K562 (cell line): ENCODE measurements around the gene RORC. TPM values are rescaled to one million over a fixed set of nuclear protein-coding genes. Genes with fewer than 3 reads are reported as not detected.

Experiments used
- ATAC-seq: fragments of 200-7000 bp; cut with Tn5 transposase; 3 replicates; pipeline ENCODE4 v1.9.1; 2020; ENCODE audit warnings: moderate library complexity
- BruUV-seq: library from RNA; stranded (reverse); fragments of 400-500 nt; replicated peaks from 2 replicates; lab custom pipeline; 2021; lab: Mats Ljungman, UMichigan
- CTCF ChIA-PET: fragments of 300-600 bp; formaldehyde crosslinking; extraction: SDS; loops from one replicate; lab custom pipeline; 2021; ENCODE audit warnings: low intra/inter-chr PET ratio; lab: Yijun Ruan, JAX
- POLR2A ChIA-PET: fragments of 300-600, 350-650 bp; sonication (Branson Sonifier 250); formaldehyde crosslinking; extraction: SDS; loops from one replicate; lab custom pipeline; 2021; ENCODE audit warnings: antibody characterized with exemption, inconsistent platforms; lab: Yijun Ruan, JAX
- DNase-seq, 4 experiments: peaks; one replicate each; pipeline versions ENCODE4 v3.0.0 to v3.0.0-alpha.2; 2011 to 2018; ENCODE audit warnings: low spot score in 3 of 4, mixed read lengths in 3 of 4; ENCODE audit errors: extremely low read depth in 1 of 4
- FAIRE-seq: peaks from 2 replicates; lab custom pipeline; 2011; peaks lifted over from hg19 to GRCh38; lab: Jason Lieb, UNC
- H2AFZ ChIP-seq: 2 replicates; pipeline ENCODE4 v1.6.0; 2011; ENCODE audit warnings: low read depth, low read length, control low read depth, inconsistent platforms
- H3K27ac ChIP-seq: fragments of 200-600 bp; 3 replicates; pipeline ENCODE4 v1.8.0; 2011; ENCODE audit warnings: low read depth, mild to moderate bottlenecking, control low read depth, inconsistent platforms, low read length, moderate library complexity, mixed read lengths; ENCODE audit errors: extremely low read depth
- H3K27me3 ChIP-seq, 2 experiments: fragments of 300-600 bp in 1 of 2; 2 replicates in 1 of 2; 3 replicates in 1 of 2; pipeline versions ENCODE4 v1.6.0 to v1.8.0; 2011; ENCODE audit warnings: inconsistent platforms in 2 of 2, low read length in 2 of 2, mild to moderate bottlenecking in 1 of 2, mixed read lengths in 1 of 2, moderate library complexity in 1 of 2; ENCODE audit not compliant: control insufficient read depth in 2 of 2, insufficient read depth in 2 of 2
- H3K36me3 ChIP-seq: fragments of 300-600 bp; 3 replicates; pipeline ENCODE4 v1.8.0; 2011; ENCODE audit warnings: mild to moderate bottlenecking, low read length, inconsistent platforms; ENCODE audit not compliant: control insufficient read depth, insufficient read depth
- H3K4me1 ChIP-seq, 2 experiments: fragments of 200-600 bp in 1 of 2; replicated peaks in 1 of 2; 2 replicates in 1 of 2; 3 replicates in 1 of 2; pipeline versions ENCODE4 v1.5.1 to v1.8.0; 2011; ENCODE audit warnings: inconsistent platforms in 2 of 2, low read length in 2 of 2, mild to moderate bottlenecking in 1 of 2, mixed read lengths in 1 of 2, moderate library complexity in 1 of 2; ENCODE audit not compliant: control insufficient read depth in 2 of 2, insufficient read depth in 2 of 2
- H3K4me2 ChIP-seq: 2 replicates; pipeline ENCODE4 v1.6.1; 2011; ENCODE audit warnings: low read length, control low read depth, inconsistent platforms, mixed read lengths; ENCODE audit not compliant: insufficient read depth
- H3K4me3 ChIP-seq: fragments of 200-600 bp; sonication (generic), shearing (Covaris generic); 2 replicates; pipeline ENCODE4 v1.5.1; 2016; ENCODE audit warnings: control low read depth, inconsistent platforms
- H3K79me2 ChIP-seq: fragments of 200-600 bp; 3 replicates; pipeline ENCODE4 v1.8.0; 2011; ENCODE audit warnings: low read length, inconsistent platforms; ENCODE audit not compliant: control insufficient read depth, insufficient read depth
- H3K9ac ChIP-seq, 2 experiments: 2 replicates each; pipeline versions ENCODE4 v1.6.0 to v1.6.1; 2011; ENCODE audit warnings: low read depth in 2 of 2, low read length in 2 of 2, control low read depth in 1 of 2, inconsistent platforms in 1 of 2, mild to moderate bottlenecking in 1 of 2, mixed read lengths in 1 of 2; ENCODE audit not compliant: insufficient read depth in 1 of 2
- H3K9me1 ChIP-seq: one replicate; pipeline ENCODE4 v1.6.0; 2011; ENCODE audit warnings: inconsistent platforms, mild to moderate bottlenecking, low read length, moderate library complexity; ENCODE audit not compliant: control insufficient read depth, insufficient read depth
- H3K9me3 ChIP-seq: replicated peaks from 2 replicates; pipeline ENCODE4 v1.5.1; 2011; ENCODE audit warnings: low read depth, low read length, inconsistent platforms; ENCODE audit not compliant: control insufficient read depth, insufficient read depth
- H4K20me1 ChIP-seq: replicated peaks from 2 replicates; pipeline ENCODE4 v1.6.1; 2011; ENCODE audit warnings: low read length, inconsistent platforms, mixed read lengths; ENCODE audit not compliant: control insufficient read depth, insufficient read depth
- CTCF ChIP-seq, 3 experiments: IDR thresholded peaks in 2 of 3; conservative IDR thresholded peaks in 1 of 3; 2 replicates each; pipeline ENCODE4 v1.5.1; 2011 to 2012; ENCODE audit warnings: low read length in 3 of 3, mild to moderate bottlenecking in 3 of 3, control low read depth in 2 of 3, improper control_type of control experiment in 1 of 3, inconsistent platforms in 1 of 3, low read depth in 1 of 3, mixed read lengths in 1 of 3, moderate library complexity in 1 of 3; ENCODE audit not compliant: insufficient read depth in 2 of 3
- GATA2 ChIP-seq: sonication (generic); formaldehyde crosslinking; IDR thresholded peaks from 2 replicates; pipeline ENCODE4 v1.4.0; 2020; ENCODE audit warnings: mild to moderate bottlenecking, missing genetic modification reagents
- HNRNPK ChIP-seq: fragments of 200-400 bp; formaldehyde crosslinking; IDR thresholded peaks from one replicate; pipeline ENCODE4 v1.6.1; 2018; ENCODE audit warnings: mild to moderate bottlenecking, low read depth, low read length; ENCODE audit not compliant: poor library complexity, severe bottlenecking
- IRF1 ChIP-seq: sonication (generic); formaldehyde crosslinking; IDR thresholded peaks from 2 replicates; pipeline ENCODE4 v1.8.0; 2022; ENCODE audit warnings: missing genetic modification reagents, mild to moderate bottlenecking, borderline replicate concordance
- NR4A1 ChIP-seq, 2 experiments: fragments of 250-450 bp in 1 of 2; fragments of 450-650 bp in 1 of 2; sonication (Bioruptor Pico) in 1 of 2; IDR thresholded peaks; 2 replicates each; pipeline versions ENCODE4 v1.4.0 to v1.6.1; 2016 to 2020; ENCODE audit warnings: mild to moderate bottlenecking in 2 of 2, missing compliant biosample characterization in 1 of 2, missing genetic modification characterization in 1 of 2, moderate library complexity in 1 of 2
- RFX7 ChIP-seq: fragments of 250-450 bp; sonication (Bioruptor Pico); IDR thresholded peaks from 2 replicates; pipeline ENCODE4 v1.5.1; 2021; ENCODE audit warnings: mild to moderate bottlenecking
- RNF2 ChIP-seq: sonication (generic); IDR thresholded peaks from 2 replicates; pipeline ENCODE4 v1.6.1; 2016
- SETDB1 ChIP-seq: IDR thresholded peaks from one replicate; pipeline ENCODE4 v1.6.1; 2012; ENCODE audit warnings: low read length, control low read depth, inconsistent platforms
- SNRNP70 ChIP-seq: fragments of 200-400 bp; formaldehyde crosslinking; optimal IDR thresholded peaks from 2 replicates; pipeline ENCODE3; 2017; ENCODE audit warnings: low read depth, low read length
- WGBS: fragments of 100-300 bp; shearing (Covaris generic); methylation state at CpG from one replicate; pipeline ENCODE4 v1.1.6; 2016; ENCODE audit warnings: low coverage, mixed read lengths; ENCODE audit not compliant: insufficient coverage; ENCODE audit errors: missing lambda C conversion rate; 5-methylcytosine and 5-hydroxymethylcytosine counted together
- in situ Hi-C: fragments of 300-500 bp; cut with MboI; formaldehyde crosslinking; loops from 4 replicates; pipeline ENCODE4 v1.15.0; 2018; ENCODE audit warnings: inconsistent platforms, mixed read lengths
- intact Hi-C: fragments of 100-400 bp; cut with micrococcal nuclease; formaldehyde crosslinking; loops from 2 replicates; pipeline ENCODE4 v1.14.2; 2022
- polyA plus RNA-seq, 8 experiments: library from polyadenylated mRNA; depleted of rRNA in 4 of 8; stranded (reverse) in 5 of 8; unstranded in 3 of 8; fragments of >200 nt; fragmentation: Nextera tagmentation in 2 of 8; fragmentation: Illumina TruSeq in 1 of 8; extraction: Ambion mirVana in 2 of 8; extraction: Trizol in 1 of 8; gene quantifications; 2 replicates each; pipeline versions ENCODE4 v1.2.1 to v1.2.3, GENCODE V29; 2011 to 2014; ENCODE audit warnings: inconsistent platforms in 1 of 8, missing spikeins in 1 of 8
- total RNA-seq, 7 experiments: library from RNA; depleted of rRNA in 6 of 7; stranded (reverse); fragments of >200 nt in 6 of 7; fragmentation: Illumina TruSeq in 2 of 7; extraction: Trizol in 2 of 7; gene quantifications; 2 replicates each; pipeline versions ENCODE4 v1.2.1 to v1.2.3, GENCODE V29; 2011 to 2021; ENCODE audit warnings: low replicate concordance in 1 of 7
- TF ChIP-seq, protein P1 (sequence below): sonication (generic); formaldehyde crosslinking; IDR thresholded peaks from 2 replicates; pipeline ENCODE4 v1.8.0; 2022; ENCODE audit warnings: mild to moderate bottlenecking, low read depth, missing genetic modification reagents
- TF ChIP-seq, protein P2 (sequence below), 2 experiments: fragments of 450-650 bp in 1 of 2; IDR thresholded peaks; 2 replicates each; pipeline ENCODE4 v1.6.1; 2011 to 2017; ENCODE audit warnings: low read depth in 2 of 2, antibody characterized with exemption in 1 of 2, borderline replicate concordance in 1 of 2, low read length in 1 of 2, mild to moderate bottlenecking in 1 of 2, mixed read lengths in 1 of 2; ENCODE audit not compliant: control insufficient read depth in 1 of 2

Gene RORC
- total and polyA plus RNA-seq, 9 of the 15 experiments (the other 6 are each of a cell fraction or from before 2014, with no cell fraction given): not detected

DNA sequence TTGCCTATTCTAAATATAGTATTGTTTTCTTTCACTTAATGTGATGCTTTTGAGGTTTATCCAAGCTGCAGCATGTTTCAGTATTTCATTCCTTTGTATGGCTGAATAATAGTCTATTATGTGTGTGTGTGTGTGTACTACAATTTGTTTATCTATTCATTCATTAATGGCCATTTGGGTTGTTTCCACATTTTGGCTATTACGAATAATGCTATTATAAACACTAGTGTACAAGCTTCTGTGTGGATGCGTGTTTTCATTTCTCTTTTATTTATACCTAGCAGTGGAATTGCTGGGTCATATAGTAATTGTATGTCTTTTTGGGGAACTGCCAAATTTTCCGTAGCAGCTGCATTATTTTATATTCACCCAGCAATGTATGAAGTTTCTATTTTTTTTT is 36.9 kb upstream of the RORC start:
- DNase-seq (no peak), ATAC-seq (no peak), FAIRE-seq (no peak)
- intact Hi-C loops: no loop called here
- H3K4me3 ChIP-seq: no peak overlapping the region
- WGBS: 47% methylated on average over 3 of the region's 3 CpGs
- H4K20me1 ChIP-seq: no peaks in the 10 kb centered on the region
- BruUV-seq: no TSS peak
- no peaks in the 10 kb centered on the region for H3K9me3 ChIP-seq
- no peak overlapping the region for H2AFZ ChIP-seq
- no peak overlapping the region for H3K27ac ChIP-seq
- CTCF ChIA-PET: no interaction called here
- H3K9me1 ChIP-seq: no peaks in the 10 kb centered on the region
- TF ChIP-seq CTCF (IDR thresholded peaks at IDR 0.05 in 2 of 3, conservative IDR thresholded peaks at IDR 0.05 in 1 of 3; ENCODE audit: insufficient read depth in 2 of 3, low read depth in 1 of 3, low read length in 3 of 3) (no peak), RNF2 (no peak), HNRNPK (no peak), RFX7 (CRISPR knock-in tag) (no peak), GATA2 (CRISPR knock-in tag) (no peak), NR4A1 (CRISPR knock-in tag; IDR thresholded peaks at IDR 0.05) (no peak), NR4A1 (tag; IDR thresholded peaks at IDR 0.05) (no peak), SETDB1 (no peak), IRF1 (no peak), SNRNP70 (no peak)
- TF ChIP-seq, protein P1, sequence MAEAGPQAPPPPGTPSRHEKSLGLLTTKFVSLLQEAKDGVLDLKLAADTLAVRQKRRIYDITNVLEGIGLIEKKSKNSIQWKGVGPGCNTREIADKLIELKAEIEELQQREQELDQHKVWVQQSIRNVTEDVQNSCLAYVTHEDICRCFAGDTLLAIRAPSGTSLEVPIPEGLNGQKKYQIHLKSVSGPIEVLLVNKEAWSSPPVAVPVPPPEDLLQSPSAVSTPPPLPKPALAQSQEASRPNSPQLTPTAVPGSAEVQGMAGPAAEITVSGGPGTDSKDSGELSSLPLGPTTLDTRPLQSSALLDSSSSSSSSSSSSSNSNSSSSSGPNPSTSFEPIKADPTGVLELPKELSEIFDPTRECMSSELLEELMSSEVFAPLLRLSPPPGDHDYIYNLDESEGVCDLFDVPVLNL (CRISPR knock-in tag): no peak
- TF ChIP-seq, protein P2, sequence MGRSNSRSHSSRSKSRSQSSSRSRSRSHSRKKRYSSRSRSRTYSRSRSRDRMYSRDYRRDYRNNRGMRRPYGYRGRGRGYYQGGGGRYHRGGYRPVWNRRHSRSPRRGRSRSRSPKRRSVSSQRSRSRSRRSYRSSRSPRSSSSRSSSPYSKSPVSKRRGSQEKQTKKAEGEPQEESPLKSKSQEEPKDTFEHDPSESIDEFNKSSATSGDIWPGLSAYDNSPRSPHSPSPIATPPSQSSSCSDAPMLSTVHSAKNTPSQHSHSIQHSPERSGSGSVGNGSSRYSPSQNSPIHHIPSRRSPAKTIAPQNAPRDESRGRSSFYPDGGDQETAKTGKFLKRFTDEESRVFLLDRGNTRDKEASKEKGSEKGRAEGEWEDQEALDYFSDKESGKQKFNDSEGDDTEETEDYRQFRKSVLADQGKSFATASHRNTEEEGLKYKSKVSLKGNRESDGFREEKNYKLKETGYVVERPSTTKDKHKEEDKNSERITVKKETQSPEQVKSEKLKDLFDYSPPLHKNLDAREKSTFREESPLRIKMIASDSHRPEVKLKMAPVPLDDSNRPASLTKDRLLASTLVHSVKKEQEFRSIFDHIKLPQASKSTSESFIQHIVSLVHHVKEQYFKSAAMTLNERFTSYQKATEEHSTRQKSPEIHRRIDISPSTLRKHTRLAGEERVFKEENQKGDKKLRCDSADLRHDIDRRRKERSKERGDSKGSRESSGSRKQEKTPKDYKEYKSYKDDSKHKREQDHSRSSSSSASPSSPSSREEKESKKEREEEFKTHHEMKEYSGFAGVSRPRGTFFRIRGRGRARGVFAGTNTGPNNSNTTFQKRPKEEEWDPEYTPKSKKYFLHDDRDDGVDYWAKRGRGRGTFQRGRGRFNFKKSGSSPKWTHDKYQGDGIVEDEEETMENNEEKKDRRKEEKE (IDR thresholded peaks at IDR 0.05; ENCODE audit: borderline replicate concordance in 1 of 2, control insufficient read depth in 1 of 2, low read depth in 2 of 2, low read length in 1 of 2): no peak
- POLR2A ChIA-PET: no interaction called here
- H3K79me2 ChIP-seq: no peaks in the 10 kb centered on the region
- in situ Hi-C loops: no loop called here
- H3K27me3 ChIP-seq: peaks cover 0 to 8% of the 10 kb centered on the region in 2 experiments; a peak in 2 of 5 replicates
- no peak overlapping the region for H3K9ac ChIP-seq
- H3K36me3 ChIP-seq: peaks cover 2% of the 10 kb centered on the region; the same call in 1 of the 3 replicates
- 0 out of 5 replicates have a peak, but pooled peaks cover 0 to 2% of the 10 kb centered on the region in 2 experiments for H3K4me1 ChIP-seq
- H3K4me2 ChIP-seq: no peak overlapping the region
